Body of pancreas (tissue), 4 donors: Measurements from ENCODE around the gene PLCXD1.

Source experiments
- POLR2A ChIP-seq, 3 donors: fragments of 450-650 bp; IDR thresholded peaks; one replicate each; pipeline ENCODE4 v1.6.1; 2016; ENCODE audit warnings: antibody characterized with exemption in 3 of 3, mild to moderate bottlenecking in 2 of 3
- TF ChIP-seq, protein P1 (sequence below), 7 experiments: fragments of 450-650 bp in 4 of 7; fragments of 200-600 bp in 3 of 7; sonication (generic) in 3 of 7; IDR thresholded peaks; one replicate each; pipeline ENCODE4 v1.5.1; 2016 to 2019; ENCODE audit warnings: antibody characterized with exemption in 7 of 7

- TF ChIP-seq POLR2A (IDR thresholded peaks at IDR 0.05): no peak
- TF ChIP-seq, protein P1, sequence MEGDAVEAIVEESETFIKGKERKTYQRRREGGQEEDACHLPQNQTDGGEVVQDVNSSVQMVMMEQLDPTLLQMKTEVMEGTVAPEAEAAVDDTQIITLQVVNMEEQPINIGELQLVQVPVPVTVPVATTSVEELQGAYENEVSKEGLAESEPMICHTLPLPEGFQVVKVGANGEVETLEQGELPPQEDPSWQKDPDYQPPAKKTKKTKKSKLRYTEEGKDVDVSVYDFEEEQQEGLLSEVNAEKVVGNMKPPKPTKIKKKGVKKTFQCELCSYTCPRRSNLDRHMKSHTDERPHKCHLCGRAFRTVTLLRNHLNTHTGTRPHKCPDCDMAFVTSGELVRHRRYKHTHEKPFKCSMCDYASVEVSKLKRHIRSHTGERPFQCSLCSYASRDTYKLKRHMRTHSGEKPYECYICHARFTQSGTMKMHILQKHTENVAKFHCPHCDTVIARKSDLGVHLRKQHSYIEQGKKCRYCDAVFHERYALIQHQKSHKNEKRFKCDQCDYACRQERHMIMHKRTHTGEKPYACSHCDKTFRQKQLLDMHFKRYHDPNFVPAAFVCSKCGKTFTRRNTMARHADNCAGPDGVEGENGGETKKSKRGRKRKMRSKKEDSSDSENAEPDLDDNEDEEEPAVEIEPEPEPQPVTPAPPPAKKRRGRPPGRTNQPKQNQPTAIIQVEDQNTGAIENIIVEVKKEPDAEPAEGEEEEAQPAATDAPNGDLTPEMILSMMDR (IDR thresholded peaks at IDR 0.05): no peak
Measured at GRCh38 chrX:291411-291901, 10.3 kb downstream of the PLCXD1 start.
